ENCODE data around the gene GNG5.

GRCh38 chr1:84550826-84551225 lies 44.4 kb upstream of the GNG5 start:
- TF ChIP-seq CTCF (IDR thresholded peaks at IDR 0.05) (no peak), POLR2A (IDR thresholded peaks at IDR 0.05) (no peak)
